Sigmoid colon (tissue), 7 donors: ENCODE data around the gene ARHGEF9. TPM values are rescaled to one million over a fixed set of nuclear protein-coding genes. Genes with fewer than 3 reads are reported as not detected.
"Not testable (repeated sequence)": the region's sequence is repeated elsewhere in the genome, so short reads cannot be mapped to it uniquely, and the experiment has no call there.

ENCODE experiments used
- DNase-seq: peaks from one replicate; pipeline ENCODE4 v3.0.0-alpha.2; 2019
- H3K27ac ChIP-seq, 4 donors: fragments of 200-600 bp; sonication (generic); one replicate each; pipeline ENCODE4 v1.5.1; 2016 to 2019; ENCODE audit warnings: mild to moderate bottlenecking in 1 of 4
- H3K27me3 ChIP-seq, 3 donors: fragments of 200-600 bp; sonication (generic); one replicate each; pipeline ENCODE4 v1.5.1; 2019; ENCODE audit warnings: mild to moderate bottlenecking in 1 of 3
- H3K36me3 ChIP-seq, 4 donors: fragments of 200-600 bp; sonication (generic); one replicate each; pipeline ENCODE4 v1.5.1; 2016 to 2019
- H3K4me1 ChIP-seq, 4 donors: fragments of 200-600 bp; sonication (generic); one replicate each; pipeline ENCODE4 v1.5.1; 2017 to 2019
- H3K4me3 ChIP-seq, 4 donors: fragments of 200-600 bp; sonication (generic); one replicate each; pipeline ENCODE4 v1.5.1; 2017 to 2019; ENCODE audit warnings: mild to moderate bottlenecking in 2 of 4, moderate library complexity in 1 of 4
- H3K9me3 ChIP-seq, 4 donors: fragments of 200-600 bp in 3 of 4; sonication (generic) in 3 of 4; one replicate each; pipeline versions ENCODE4 v1.5.1 to v1.6.1; 2013 to 2019
- EP300 ChIP-seq, 4 donors: sonication (generic); formaldehyde crosslinking; IDR thresholded peaks; one replicate each; pipeline ENCODE4 v1.6.1; 2017; ENCODE audit warnings: antibody characterized with exemption in 4 of 4
- POLR2A ChIP-seq, 2 donors: fragments of 450-650 bp; IDR thresholded peaks; one replicate each; pipeline ENCODE4 v1.6.1; 2016; ENCODE audit warnings: antibody characterized with exemption in 2 of 2, mild to moderate bottlenecking in 2 of 2, moderate library complexity in 2 of 2
- POLR2AphosphoS5 ChIP-seq, 4 donors: sonication (generic); formaldehyde crosslinking; IDR thresholded peaks; one replicate each; pipeline ENCODE4 v1.6.1; 2017; ENCODE audit warnings: antibody characterized with exemption in 4 of 4
- WGBS, 2 donors: extraction: QIAGEN DNeasy Blood & Tissue Kit; methylation state at CpG; one replicate each; pipeline ENCODE4 v1.1.7; 2013; 5-methylcytosine and 5-hydroxymethylcytosine counted together
- intact Hi-C: fragments of 100-400 bp; cut with DNase I; formaldehyde crosslinking; loops from one replicate; pipeline ENCODE4 v1.15.1; 2023
- polyA plus RNA-seq, 3 donors: library from polyadenylated mRNA; stranded (reverse); fragments of 200-250 nt; gene quantifications; one replicate each; pipeline ENCODE4 v1.2.3, GENCODE V29; 2013
- total RNA-seq, 4 donors: library from RNA; depleted of rRNA; stranded (reverse); fragments of >200 nt; gene quantifications; one replicate each; pipeline ENCODE4 v1.1.0, GENCODE V29; 2016
- TF ChIP-seq, protein P1 (sequence below), 4 experiments: fragments of 450-650 bp in 3 of 4; fragments of 200-600 bp in 1 of 4; IDR thresholded peaks; one replicate each; pipeline ENCODE4 v1.5.1; 2016 to 2019; ENCODE audit warnings: antibody characterized with exemption in 4 of 4, mild to moderate bottlenecking in 3 of 4, moderate library complexity in 2 of 4
- donor health status: healthy with polysubstance abuse.
- donor health status: Bipolar disorder and iron deficiency.
- donor health status: healthy.

The ARHGEF9 gene
- total RNA-seq (10 to 100 TPM; 28.8 to 46.8 (median 32.2) TPM), polyA plus RNA-seq (10 to 100 TPM in 1 of 3 donors, 1 to 10 TPM in 2; 7.6 to 14.7 (median 8.4) TPM)

DNA sequence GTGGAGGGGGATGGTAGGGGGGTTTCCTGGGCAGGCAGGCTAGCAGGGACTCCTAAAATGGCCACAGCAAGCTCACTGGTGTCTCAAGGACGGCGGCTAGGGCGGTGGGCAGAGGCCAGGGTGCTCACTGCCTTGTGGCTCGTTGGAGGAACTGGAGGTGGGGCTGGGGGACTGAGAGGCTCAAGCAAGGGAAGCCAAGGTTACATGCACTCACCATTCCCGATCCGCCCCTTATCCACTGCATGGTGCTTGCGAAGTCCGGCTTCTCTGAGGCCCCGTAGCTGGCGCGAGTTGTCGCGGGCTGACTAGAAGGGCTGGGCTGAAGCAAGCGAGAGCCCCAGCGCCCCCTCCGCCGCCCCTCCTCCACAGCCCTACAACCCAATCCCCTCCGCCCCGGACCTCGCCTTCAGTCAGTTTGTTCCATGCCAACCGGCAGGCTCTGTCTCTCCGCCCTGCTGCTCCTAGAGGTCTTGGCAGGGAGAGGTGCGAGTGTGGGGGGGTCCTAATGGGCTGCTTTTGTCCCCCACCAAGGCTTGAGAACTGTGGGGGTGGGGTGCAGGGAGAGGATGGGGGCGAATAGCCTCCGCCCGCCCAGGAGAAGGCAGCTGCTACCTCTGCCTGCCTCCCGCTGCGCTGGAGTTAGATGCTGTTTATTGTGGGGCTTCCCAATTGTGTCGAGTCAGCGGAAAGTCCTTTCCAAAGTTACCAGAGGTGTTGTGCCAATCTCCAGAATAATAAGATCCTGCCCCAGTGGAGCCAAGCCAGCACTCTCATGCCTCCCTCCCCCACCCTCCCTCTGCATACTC lies at the start of gene ARHGEF9:
Gene ARHGEF9, minus strand, starts transcription at position 313 of the 806 bp plus-strand sequence. Its CDS starts 69 bp downstream, at position 244.
- DNase-seq = peak; percentile 68
- Histone ChIP-seq H3K4me1 (no peaks in the 10 kb centered on the region), H3K27me3 (no peaks in the 10 kb centered on the region), H3K9me3 (no peaks in the 10 kb centered on the region), H3K27ac (peak within 1 kb of the TSS; percentile 14 to 72 (median 64)), H3K4me3 (peak within 1 kb of the TSS; percentile 52 to 61 (median 56)), H3K36me3 (no peaks in the 10 kb centered on the region)
- intact Hi-C loops = no loop called here
- 2 to 3% methylated on average over 30 of the region's 30 CpGs for WGBS, 2 donors
- TF ChIP-seq EP300 (IDR thresholded peaks at IDR 0.05) (no peak), POLR2A (IDR thresholded peaks at IDR 0.05) (no peak), POLR2AphosphoS5 (IDR thresholded peaks at IDR 0.05) (no peak)
- TF ChIP-seq, protein P1, sequence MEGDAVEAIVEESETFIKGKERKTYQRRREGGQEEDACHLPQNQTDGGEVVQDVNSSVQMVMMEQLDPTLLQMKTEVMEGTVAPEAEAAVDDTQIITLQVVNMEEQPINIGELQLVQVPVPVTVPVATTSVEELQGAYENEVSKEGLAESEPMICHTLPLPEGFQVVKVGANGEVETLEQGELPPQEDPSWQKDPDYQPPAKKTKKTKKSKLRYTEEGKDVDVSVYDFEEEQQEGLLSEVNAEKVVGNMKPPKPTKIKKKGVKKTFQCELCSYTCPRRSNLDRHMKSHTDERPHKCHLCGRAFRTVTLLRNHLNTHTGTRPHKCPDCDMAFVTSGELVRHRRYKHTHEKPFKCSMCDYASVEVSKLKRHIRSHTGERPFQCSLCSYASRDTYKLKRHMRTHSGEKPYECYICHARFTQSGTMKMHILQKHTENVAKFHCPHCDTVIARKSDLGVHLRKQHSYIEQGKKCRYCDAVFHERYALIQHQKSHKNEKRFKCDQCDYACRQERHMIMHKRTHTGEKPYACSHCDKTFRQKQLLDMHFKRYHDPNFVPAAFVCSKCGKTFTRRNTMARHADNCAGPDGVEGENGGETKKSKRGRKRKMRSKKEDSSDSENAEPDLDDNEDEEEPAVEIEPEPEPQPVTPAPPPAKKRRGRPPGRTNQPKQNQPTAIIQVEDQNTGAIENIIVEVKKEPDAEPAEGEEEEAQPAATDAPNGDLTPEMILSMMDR (IDR thresholded peaks at IDR 0.05) = no peak

DNA sequence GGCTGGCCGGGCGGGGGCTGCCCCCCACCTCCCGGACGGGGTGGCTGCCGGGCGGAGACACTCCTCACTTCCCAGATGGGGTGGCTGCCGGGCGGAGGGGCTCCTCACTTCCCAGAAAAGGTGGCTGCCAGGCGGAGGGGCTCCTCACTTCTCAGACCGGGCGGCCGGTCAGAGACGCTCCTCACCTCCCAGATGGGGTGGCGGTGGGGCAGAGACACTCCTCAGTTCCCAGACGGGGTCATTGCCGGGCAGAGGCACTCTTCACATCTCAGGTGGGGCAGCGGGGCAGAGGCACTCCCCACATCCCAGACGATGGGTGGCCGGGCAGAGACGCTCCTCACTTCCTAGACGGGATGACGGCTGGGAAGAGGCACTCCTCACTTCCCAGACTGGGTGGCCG lies 40.4 kb upstream of the ARHGEF9 start:
- H3K36me3 ChIP-seq, H3K27ac ChIP-seq, H3K27me3 ChIP-seq, H3K9me3 ChIP-seq, DNase-seq, H3K4me3 ChIP-seq, H3K4me1 ChIP-seq, intact Hi-C loops: not testable (repeated sequence)
- WGBS, 2 donors = 97% methylated on average over 23 of the region's 23 CpGs

DNA sequence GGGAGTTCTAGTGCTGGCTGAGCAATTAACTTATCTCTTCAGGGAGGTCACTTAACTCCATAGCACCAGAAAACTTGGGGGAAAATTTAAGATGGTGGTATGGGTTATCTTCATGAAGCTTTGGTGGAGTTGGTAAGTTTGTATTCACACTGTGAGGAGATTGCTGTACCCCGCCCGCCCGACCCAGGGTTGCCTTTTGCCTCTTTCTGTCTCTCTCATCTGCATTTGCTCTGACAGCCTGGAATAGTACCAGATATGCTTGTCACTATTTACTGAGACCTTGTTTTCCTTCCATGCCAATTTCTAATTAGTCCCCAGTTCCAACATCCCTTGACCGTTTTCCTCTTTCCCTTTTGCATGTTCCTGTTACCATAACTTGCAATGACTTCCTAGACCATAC lies 33.1 kb upstream of the ARHGEF9 start:
- TF ChIP-seq EP300 (IDR thresholded peaks at IDR 0.05) (no peak), POLR2A (IDR thresholded peaks at IDR 0.05) (no peak), POLR2AphosphoS5 (IDR thresholded peaks at IDR 0.05) (no peak)
- TF ChIP-seq, protein P1 (IDR thresholded peaks at IDR 0.05) = no peak
- no peaks in the 10 kb centered on the region for H3K9me3 ChIP-seq
- H3K4me3 ChIP-seq = no peak overlapping the region
- intact Hi-C loops = no loop called here
- H3K36me3 ChIP-seq = no peaks in the 10 kb centered on the region
- 93 to 98% methylated on average over 4 of the region's 4 CpGs for WGBS, 2 donors
- no peak for DNase-seq
- H3K27me3 ChIP-seq = no peaks in the 10 kb centered on the region
- H3K4me1 ChIP-seq = no peaks in the 10 kb centered on the region
- no peak overlapping the region for H3K27ac ChIP-seq

DNA sequence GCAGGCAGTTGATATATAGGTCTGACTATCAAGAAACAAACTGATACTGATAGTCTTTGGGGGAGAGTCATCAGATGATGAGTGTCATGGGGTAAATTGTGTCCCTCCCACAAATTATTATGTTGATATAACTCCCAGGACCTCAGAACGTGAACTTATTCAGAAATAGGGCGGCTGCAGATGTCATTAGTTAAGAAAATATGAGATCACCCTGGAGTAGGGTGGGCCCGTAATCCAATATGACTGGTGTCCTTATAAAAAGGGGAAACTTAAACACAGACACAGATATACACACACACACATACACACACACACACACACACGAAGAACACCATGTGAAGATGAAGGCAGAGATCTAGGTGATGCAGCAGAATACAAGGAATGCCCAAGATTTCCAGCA lies 32.7 kb upstream of the ARHGEF9 start:
- intact Hi-C loops = no loop called here
- Histone ChIP-seq H3K4me3 (no peak overlapping the region), H3K9me3 (no peaks in the 10 kb centered on the region), H3K4me1 (no peaks in the 10 kb centered on the region), H3K36me3 (no peaks in the 10 kb centered on the region), H3K27me3 (no peaks in the 10 kb centered on the region), H3K27ac (no peak overlapping the region)
- WGBS, 2 donors = 73 to 84% methylated on average over 4 of the region's 4 CpGs
- DNase-seq = no peak
- TF ChIP-seq POLR2AphosphoS5 (IDR thresholded peaks at IDR 0.05) (no peak), POLR2A (IDR thresholded peaks at IDR 0.05) (no peak), EP300 (IDR thresholded peaks at IDR 0.05) (no peak)
- TF ChIP-seq, protein P1 (IDR thresholded peaks at IDR 0.05) = no peak

DNA sequence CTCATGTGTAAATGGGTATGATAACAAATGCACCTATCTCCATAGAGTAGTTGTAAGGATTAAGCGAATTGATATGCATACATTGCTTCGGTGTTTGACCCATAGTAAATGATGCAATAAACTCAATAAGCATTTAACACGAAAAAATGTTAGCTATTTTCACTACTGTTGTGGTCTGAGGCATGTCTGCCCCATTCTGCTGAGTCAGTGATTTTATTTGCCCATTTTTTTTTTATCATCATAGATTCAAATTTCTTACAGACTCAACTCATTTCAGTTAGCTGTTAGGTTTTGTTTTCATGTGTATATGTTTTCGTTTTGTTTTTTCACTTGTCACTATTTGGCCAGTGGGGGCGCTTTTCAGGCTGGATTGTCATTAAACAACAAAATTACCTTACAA lies 27.8 kb upstream of the ARHGEF9 start:
- no peaks in the 10 kb centered on the region for H3K27me3 ChIP-seq
- no peaks in the 10 kb centered on the region for H3K9me3 ChIP-seq
- DNase-seq = no peak
- intact Hi-C loops = no loop called here
- H3K4me3 ChIP-seq = no peak overlapping the region
- H3K36me3 ChIP-seq = no peaks in the 10 kb centered on the region
- no peak overlapping the region for H3K27ac ChIP-seq
- TF ChIP-seq, protein P1 (IDR thresholded peaks at IDR 0.05) = no peak
- TF ChIP-seq POLR2AphosphoS5 (IDR thresholded peaks at IDR 0.05) = no peak
- H3K4me1 ChIP-seq = no peaks in the 10 kb centered on the region
- 87 to 88% methylated on average over 5 of the region's 5 CpGs for WGBS, 2 donors
